GM13976 (cell line): Measurements from ENCODE around the gene GLRA2.

Source experiments
- DNase-seq: peaks from one replicate; pipeline ENCODE4 v3.0.0; 2012; ENCODE audit warnings: low spot score
- in situ Hi-C: fragments of 300-500 bp; cut with MboI; formaldehyde crosslinking; loops from one replicate; pipeline ENCODE4 v1.12.0; 2022; ENCODE audit warnings: low sequenced_read_pairs, mixed read lengths, inconsistent platforms; ENCODE audit not compliant: unreplicated experiment
- TF ChIP-seq, protein P1 (sequence below): IDR thresholded peaks from 2 replicates; pipeline ENCODE4 v1.5.1; 2012; ENCODE audit warnings: borderline replicate concordance, mild to moderate bottlenecking; ENCODE audit not compliant: insufficient read depth; ENCODE audit errors: extremely low read depth, missing control alignments, control extremely low read depth

GLRA2 gene

DNA sequence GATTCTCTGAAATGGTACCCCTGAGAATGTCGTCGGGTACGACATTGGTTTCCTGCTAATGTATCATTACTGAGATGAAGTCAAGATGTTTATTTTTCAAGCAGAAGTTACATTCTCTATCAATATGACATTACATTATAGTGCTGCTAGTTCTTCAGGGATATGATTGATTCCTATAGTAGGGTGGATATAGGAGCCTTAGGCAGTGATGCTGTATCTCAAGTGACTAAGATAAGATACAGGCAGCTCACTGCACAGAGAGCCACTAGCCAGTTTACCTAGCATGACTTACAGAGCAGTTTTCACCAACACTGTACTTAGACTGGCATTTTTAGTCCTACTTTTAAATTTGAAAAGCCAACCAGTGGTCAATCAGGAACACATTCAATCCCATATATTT, 188.6 kb downstream of the GLRA2 start:
- in situ Hi-C loops = no loop called here
- no peak for DNase-seq
- TF ChIP-seq, protein P1, sequence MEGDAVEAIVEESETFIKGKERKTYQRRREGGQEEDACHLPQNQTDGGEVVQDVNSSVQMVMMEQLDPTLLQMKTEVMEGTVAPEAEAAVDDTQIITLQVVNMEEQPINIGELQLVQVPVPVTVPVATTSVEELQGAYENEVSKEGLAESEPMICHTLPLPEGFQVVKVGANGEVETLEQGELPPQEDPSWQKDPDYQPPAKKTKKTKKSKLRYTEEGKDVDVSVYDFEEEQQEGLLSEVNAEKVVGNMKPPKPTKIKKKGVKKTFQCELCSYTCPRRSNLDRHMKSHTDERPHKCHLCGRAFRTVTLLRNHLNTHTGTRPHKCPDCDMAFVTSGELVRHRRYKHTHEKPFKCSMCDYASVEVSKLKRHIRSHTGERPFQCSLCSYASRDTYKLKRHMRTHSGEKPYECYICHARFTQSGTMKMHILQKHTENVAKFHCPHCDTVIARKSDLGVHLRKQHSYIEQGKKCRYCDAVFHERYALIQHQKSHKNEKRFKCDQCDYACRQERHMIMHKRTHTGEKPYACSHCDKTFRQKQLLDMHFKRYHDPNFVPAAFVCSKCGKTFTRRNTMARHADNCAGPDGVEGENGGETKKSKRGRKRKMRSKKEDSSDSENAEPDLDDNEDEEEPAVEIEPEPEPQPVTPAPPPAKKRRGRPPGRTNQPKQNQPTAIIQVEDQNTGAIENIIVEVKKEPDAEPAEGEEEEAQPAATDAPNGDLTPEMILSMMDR = no peak

DNA sequence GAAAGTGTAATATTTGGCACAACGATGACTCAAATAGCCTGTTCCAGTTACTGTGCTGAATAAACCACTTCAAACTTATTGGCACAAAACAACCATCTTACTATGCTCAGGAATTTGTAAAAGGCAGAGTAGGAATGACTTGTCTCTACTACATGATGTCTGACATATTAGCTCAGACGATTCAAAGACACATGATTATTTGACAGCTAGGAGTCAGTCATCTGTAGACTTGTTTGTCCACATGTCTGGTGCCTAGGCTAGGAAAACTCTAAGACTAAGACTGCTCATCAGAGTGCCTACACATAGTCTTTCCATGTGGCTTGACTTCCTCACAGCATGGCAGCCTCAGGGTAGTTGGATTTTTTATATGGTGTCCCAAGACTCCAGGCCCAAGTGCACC, 189.1 kb downstream of the GLRA2 start:
- TF ChIP-seq, protein P1 = no peak

DNA sequence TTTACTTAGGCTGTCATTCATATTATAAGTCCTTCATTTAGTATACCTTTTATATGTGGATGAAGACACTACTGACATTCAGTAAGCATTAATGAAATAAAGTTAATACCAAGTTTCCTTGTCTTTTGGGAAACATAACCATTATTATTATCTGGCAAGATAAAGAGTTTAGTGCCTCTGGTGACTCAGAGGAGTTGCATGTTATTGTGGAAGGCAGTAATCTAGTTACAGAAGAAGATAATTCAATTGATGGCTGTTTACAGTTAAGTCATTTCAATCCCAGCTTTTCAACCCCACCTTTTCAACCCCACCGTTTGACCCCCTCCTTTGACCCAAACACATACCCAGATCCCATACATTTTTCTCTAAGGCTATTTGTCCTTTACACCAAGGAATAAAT, 199.7 kb downstream of the GLRA2 start:
- no peak for DNase-seq
- in situ Hi-C loops = no loop called here
- TF ChIP-seq, protein P1 = no peak

More for the DNA sequence above, 189.1 kb downstream of the GLRA2 start:
- no peak for DNase-seq
- in situ Hi-C loops = no loop called here

DNA sequence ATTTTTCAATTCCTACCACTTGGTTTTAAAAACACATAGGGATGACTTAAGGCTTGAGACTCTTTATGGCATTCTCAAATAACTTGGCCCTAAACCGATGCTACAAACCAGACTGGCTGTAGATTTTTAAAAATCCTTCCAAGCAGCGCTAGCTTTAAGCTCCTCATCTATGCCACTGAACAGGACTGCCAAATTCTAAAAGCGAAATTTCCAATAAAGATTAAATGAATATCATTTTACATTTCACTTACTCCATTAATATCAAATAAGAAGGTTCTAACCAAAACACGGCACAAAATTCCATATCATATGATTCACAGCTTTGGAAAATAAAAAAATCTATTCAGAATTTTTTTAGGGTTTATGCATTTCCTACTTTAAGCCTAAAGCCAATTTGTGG, 209.3 kb downstream of the GLRA2 start:
- DNase-seq = no peak
- TF ChIP-seq, protein P1 = no peak
- in situ Hi-C loops = no loop called here

DNA sequence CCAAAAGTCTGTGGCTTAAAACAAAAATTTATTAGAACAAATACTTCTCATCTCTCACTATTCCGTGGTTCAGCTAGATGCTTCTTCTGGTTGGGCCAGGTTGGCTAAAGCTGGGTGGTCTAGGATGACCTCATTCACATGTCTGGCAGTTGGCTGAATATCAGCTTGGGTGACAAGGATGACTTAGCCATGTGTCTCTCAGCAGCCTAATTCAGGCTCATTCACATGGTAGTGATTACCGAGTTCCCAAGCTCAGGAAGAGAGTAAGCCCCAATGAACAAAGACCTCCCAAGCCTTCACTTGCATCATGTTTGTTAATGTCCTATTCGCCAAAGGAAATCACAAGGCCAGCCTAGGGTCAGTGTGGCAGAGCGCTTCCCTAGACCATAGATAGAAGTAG, 224.1 kb downstream of the GLRA2 start:
- in situ Hi-C loops = no loop called here
- DNase-seq = no peak
- TF ChIP-seq, protein P1 = no peak

DNA sequence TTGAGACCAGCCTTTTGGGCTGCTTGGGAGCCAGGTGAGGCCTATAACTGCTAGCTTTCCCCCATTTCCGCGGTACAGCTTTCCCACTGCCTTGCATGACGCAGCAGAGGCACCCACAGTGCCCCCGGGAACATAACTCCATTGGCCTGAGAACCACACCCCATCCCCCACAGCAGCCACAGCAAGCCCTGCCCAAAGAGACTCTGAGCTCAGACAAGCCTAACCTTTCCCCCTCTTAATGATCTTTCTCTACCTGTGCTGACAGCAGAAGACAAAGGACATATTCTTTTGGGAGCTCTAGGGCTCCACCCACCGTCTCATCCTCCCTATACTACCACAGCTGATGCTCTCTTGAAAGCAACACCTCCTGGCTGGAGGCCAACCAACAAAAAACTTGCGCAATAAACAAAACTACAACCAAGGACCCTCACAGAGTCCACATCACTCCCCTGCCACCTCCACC, 228.7 kb downstream of the GLRA2 start:
- in situ Hi-C loops = no loop called here
- no peak for DNase-seq
- TF ChIP-seq, protein P1 = no peak

DNA sequence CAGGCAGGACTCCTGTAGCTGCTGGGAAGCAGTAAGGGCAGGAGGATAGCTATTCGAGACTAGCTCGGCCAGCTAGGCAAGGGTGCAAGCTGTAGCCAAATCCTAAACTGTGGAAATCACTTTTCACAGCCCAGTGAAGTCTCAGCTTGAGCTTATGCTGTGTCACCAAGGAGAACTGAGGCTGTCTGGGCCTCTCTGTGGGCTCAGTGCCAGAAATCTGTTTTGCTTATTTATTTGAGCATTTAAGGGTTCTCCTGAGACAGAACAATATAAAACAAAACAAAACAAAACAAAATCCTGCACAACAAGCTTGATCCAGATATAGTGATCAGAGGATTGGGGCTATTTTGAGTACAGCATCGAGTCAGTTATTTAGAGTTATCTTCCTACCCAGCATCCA, 246.1 kb downstream of the GLRA2 start:
- TF ChIP-seq, protein P1 = no peak
- no peak for DNase-seq
- in situ Hi-C loops = no loop called here
